ENCODE results near the gene GLCCI1. TPM values are rescaled to one million over a fixed set of nuclear protein-coding genes. Genes with fewer than 3 reads are reported as not detected.
A peak's percentile ranks its signal among the peaks of the same experiment; 100 is the strongest.

Gene GLCCI1
- total and polyA plus RNA-seq, 10 of the 15 experiments (the other 5 are each of a cell fraction or from before 2014, with no cell fraction given) = 12.6 to 92.0 (median 27.6) TPM

GRCh38 chr7:7920481-7920880 is 48.1 kb upstream of the GLCCI1 start (continued):
- no peak for TF ChIP-seq HCFC1 (IDR thresholded peaks at IDR 0.05; ENCODE audit: low read length)
- TF ChIP-seq, protein P1, sequence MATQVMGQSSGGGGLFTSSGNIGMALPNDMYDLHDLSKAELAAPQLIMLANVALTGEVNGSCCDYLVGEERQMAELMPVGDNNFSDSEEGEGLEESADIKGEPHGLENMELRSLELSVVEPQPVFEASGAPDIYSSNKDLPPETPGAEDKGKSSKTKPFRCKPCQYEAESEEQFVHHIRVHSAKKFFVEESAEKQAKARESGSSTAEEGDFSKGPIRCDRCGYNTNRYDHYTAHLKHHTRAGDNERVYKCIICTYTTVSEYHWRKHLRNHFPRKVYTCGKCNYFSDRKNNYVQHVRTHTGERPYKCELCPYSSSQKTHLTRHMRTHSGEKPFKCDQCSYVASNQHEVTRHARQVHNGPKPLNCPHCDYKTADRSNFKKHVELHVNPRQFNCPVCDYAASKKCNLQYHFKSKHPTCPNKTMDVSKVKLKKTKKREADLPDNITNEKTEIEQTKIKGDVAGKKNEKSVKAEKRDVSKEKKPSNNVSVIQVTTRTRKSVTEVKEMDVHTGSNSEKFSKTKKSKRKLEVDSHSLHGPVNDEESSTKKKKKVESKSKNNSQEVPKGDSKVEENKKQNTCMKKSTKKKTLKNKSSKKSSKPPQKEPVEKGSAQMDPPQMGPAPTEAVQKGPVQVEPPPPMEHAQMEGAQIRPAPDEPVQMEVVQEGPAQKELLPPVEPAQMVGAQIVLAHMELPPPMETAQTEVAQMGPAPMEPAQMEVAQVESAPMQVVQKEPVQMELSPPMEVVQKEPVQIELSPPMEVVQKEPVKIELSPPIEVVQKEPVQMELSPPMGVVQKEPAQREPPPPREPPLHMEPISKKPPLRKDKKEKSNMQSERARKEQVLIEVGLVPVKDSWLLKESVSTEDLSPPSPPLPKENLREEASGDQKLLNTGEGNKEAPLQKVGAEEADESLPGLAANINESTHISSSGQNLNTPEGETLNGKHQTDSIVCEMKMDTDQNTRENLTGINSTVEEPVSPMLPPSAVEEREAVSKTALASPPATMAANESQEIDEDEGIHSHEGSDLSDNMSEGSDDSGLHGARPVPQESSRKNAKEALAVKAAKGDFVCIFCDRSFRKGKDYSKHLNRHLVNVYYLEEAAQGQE (IDR thresholded peaks at IDR 0.05; ENCODE audit: low read depth, low read length) = no peak
- TF ChIP-seq MEF2A (IDR thresholded peaks at IDR 0.05; ENCODE audit: insufficient read depth, low read depth, low read length) = peak; percentile 88
- TF ChIP-seq RELA (IDR thresholded peaks at IDR 0.05; ENCODE audit: borderline replicate concordance, partially characterized antibody) = peak; percentile 35
- 0 out of 2 replicates have a peak, but pooled peaks have one; percentile 29 for TF ChIP-seq GABPA (IDR thresholded peaks at IDR 0.05; ENCODE audit: low read depth)
- TF ChIP-seq DPF2 (IDR thresholded peaks at IDR 0.05) = 0 out of 2 replicates have a peak, but pooled peaks have one; percentile 48
- TF ChIP-seq, protein P2, sequence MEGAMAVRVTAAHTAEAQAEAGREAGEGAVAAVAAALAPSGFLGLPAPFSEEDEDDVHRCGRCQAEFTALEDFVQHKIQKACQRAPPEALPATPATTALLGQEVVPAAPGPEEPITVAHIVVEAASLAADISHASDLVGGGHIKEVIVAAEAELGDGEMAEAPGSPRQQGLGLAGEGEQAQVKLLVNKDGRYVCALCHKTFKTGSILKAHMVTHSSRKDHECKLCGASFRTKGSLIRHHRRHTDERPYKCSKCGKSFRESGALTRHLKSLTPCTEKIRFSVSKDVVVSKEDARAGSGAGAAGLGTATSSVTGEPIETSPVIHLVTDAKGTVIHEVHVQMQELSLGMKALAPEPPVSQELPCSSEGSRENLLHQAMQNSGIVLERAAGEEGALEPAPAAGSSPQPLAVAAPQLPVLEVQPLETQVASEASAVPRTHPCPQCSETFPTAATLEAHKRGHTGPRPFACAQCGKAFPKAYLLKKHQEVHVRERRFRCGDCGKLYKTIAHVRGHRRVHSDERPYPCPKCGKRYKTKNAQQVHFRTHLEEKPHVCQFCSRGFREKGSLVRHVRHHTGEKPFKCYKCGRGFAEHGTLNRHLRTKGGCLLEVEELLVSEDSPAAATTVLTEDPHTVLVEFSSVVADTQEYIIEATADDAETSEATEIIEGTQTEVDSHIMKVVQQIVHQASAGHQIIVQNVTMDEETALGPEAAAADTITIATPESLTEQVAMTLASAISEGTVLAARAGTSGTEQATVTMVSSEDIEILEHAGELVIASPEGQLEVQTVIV (IDR thresholded peaks at IDR 0.05; ENCODE audit: borderline replicate concordance, partially characterized antibody) = no peak
- TF ChIP-seq RB1 (IDR thresholded peaks at IDR 0.05; ENCODE audit: borderline replicate concordance) = no peak; the same call in 1 of the 2 replicates
- TF ChIP-seq RAD21 (IDR thresholded peaks at IDR 0.05; ENCODE audit: insufficient read depth, low read depth, low read length) = peak; percentile 11; the same call in 1 of the 2 replicates
- TF ChIP-seq, protein P3, sequence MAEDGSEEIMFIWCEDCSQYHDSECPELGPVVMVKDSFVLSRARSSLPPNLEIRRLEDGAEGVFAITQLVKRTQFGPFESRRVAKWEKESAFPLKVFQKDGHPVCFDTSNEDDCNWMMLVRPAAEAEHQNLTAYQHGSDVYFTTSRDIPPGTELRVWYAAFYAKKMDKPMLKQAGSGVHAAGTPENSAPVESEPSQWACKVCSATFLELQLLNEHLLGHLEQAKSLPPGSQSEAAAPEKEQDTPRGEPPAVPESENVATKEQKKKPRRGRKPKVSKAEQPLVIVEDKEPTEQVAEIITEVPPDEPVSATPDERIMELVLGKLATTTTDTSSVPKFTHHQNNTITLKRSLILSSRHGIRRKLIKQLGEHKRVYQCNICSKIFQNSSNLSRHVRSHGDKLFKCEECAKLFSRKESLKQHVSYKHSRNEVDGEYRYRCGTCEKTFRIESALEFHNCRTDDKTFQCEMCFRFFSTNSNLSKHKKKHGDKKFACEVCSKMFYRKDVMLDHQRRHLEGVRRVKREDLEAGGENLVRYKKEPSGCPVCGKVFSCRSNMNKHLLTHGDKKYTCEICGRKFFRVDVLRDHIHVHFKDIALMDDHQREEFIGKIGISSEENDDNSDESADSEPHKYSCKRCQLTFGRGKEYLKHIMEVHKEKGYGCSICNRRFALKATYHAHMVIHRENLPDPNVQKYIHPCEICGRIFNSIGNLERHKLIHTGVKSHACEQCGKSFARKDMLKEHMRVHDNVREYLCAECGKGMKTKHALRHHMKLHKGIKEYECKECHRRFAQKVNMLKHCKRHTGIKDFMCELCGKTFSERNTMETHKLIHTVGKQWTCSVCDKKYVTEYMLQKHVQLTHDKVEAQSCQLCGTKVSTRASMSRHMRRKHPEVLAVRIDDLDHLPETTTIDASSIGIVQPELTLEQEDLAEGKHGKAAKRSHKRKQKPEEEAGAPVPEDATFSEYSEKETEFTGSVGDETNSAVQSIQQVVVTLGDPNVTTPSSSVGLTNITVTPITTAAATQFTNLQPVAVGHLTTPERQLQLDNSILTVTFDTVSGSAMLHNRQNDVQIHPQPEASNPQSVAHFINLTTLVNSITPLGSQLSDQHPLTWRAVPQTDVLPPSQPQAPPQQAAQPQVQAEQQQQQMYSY (CRISPR knock-in tag; IDR thresholded peaks at IDR 0.05) = no peak
- TF ChIP-seq, protein P4, sequence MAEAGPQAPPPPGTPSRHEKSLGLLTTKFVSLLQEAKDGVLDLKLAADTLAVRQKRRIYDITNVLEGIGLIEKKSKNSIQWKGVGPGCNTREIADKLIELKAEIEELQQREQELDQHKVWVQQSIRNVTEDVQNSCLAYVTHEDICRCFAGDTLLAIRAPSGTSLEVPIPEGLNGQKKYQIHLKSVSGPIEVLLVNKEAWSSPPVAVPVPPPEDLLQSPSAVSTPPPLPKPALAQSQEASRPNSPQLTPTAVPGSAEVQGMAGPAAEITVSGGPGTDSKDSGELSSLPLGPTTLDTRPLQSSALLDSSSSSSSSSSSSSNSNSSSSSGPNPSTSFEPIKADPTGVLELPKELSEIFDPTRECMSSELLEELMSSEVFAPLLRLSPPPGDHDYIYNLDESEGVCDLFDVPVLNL (IDR thresholded peaks at IDR 0.05; ENCODE audit: low read depth, low read length) = no peak
- TF ChIP-seq NBN (IDR thresholded peaks at IDR 0.05) = no peak
- TF ChIP-seq, protein P5, sequence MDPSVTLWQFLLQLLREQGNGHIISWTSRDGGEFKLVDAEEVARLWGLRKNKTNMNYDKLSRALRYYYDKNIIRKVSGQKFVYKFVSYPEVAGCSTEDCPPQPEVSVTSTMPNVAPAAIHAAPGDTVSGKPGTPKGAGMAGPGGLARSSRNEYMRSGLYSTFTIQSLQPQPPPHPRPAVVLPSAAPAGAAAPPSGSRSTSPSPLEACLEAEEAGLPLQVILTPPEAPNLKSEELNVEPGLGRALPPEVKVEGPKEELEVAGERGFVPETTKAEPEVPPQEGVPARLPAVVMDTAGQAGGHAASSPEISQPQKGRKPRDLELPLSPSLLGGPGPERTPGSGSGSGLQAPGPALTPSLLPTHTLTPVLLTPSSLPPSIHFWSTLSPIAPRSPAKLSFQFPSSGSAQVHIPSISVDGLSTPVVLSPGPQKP (IDR thresholded peaks at IDR 0.05; ENCODE audit: low read depth, low read length) = no peak
- TF ChIP-seq FOXK2 (IDR thresholded peaks at IDR 0.05) = no peak
- TF ChIP-seq, protein P6, sequence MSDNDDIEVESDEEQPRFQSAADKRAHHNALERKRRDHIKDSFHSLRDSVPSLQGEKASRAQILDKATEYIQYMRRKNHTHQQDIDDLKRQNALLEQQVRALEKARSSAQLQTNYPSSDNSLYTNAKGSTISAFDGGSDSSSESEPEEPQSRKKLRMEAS (IDR thresholded peaks at IDR 0.05; ENCODE audit: low read depth, low read length) = no peak
- 0 out of 2 replicates have a peak, but pooled peaks have one; percentile 61 for TF ChIP-seq RCOR1 (conservative IDR thresholded peaks at IDR 0.05; ENCODE audit: low read depth, low read length)
- no peak for TF ChIP-seq KDM1A (IDR thresholded peaks at IDR 0.05; ENCODE audit: borderline replicate concordance)
- 0 out of 2 replicates have a peak, but pooled peaks have one; percentile 20 for TF ChIP-seq CHD2 (IDR thresholded peaks at IDR 0.05; ENCODE audit: borderline replicate concordance, low read depth, low read length)
- TF ChIP-seq ZNF207 (IDR thresholded peaks at IDR 0.05; ENCODE audit: borderline replicate concordance) = no peak
